K562 (cell line): Measurements from ENCODE around the gene CCT3. TPM values are rescaled to one million over a fixed set of nuclear protein-coding genes. Genes with fewer than 3 reads are reported as not detected.
A peak's percentile ranks its signal among the peaks of the same experiment; 100 is the strongest.

Experiments used
- BRF2 ChIP-seq: IDR thresholded peaks from 3 replicates; pipeline ENCODE4 v1.6.1; 2011; ENCODE audit warnings: borderline replicate concordance, mild to moderate bottlenecking; ENCODE audit not compliant: insufficient read length, insufficient read depth
- CBX8 ChIP-seq: fragments of 200-600 bp; sonication (generic); IDR thresholded peaks from 2 replicates; pipeline ENCODE4 v1.6.1; 2012; ENCODE audit warnings: borderline replicate concordance, mixed run types, low read depth, mild to moderate bottlenecking, moderate library complexity, mixed read lengths, low read length, control low read depth, inconsistent platforms; ENCODE audit not compliant: poor library complexity, severe bottlenecking; ENCODE audit errors: extremely low read depth
- CREM ChIP-seq: IDR thresholded peaks from 2 replicates; pipeline ENCODE4 v1.6.1; 2014; ENCODE audit warnings: antibody characterized with exemption, low read depth
- E2F5 ChIP-seq: sonication (generic); formaldehyde crosslinking; IDR thresholded peaks from 2 replicates; pipeline ENCODE4 v1.8.0; 2022; ENCODE audit warnings: mild to moderate bottlenecking, missing genetic modification reagents
- ELF2 ChIP-seq: fragments of 250-450 bp; sonication (Bioruptor Pico); IDR thresholded peaks from 2 replicates; pipeline ENCODE4 v1.5.0; 2021; ENCODE audit warnings: mild to moderate bottlenecking
- ELK3 ChIP-seq: fragments of 450-650 bp; formaldehyde crosslinking; IDR thresholded peaks from 2 replicates; pipeline ENCODE4 v1.4.0; 2020; ENCODE audit warnings: mild to moderate bottlenecking
- ESRRB ChIP-seq: fragments of 250-450 bp; sonication (Bioruptor Pico); IDR thresholded peaks from 2 replicates; pipeline ENCODE4 v1.5.0; 2020; ENCODE audit warnings: mild to moderate bottlenecking, moderate library complexity, borderline replicate concordance
- FOXA3 ChIP-seq, 2 experiments: fragments of 450-650 bp in 1 of 2; sonication (generic) in 1 of 2; formaldehyde crosslinking; IDR thresholded peaks in 1 of 2; conservative IDR thresholded peaks in 1 of 2; 2 replicates each; pipeline versions ENCODE4 v1.4.0 to v1.8.0; 2020 to 2022; ENCODE audit warnings: mild to moderate bottlenecking in 2 of 2, missing genetic modification reagents in 1 of 2
- HNRNPLL ChIP-seq: fragments of 200-400 bp; formaldehyde crosslinking; IDR thresholded peaks from 2 replicates; pipeline ENCODE4 v1.6.1; 2017; ENCODE audit warnings: low read length, low read depth, mild to moderate bottlenecking; ENCODE audit not compliant: poor library complexity, severe bottlenecking
- KAT7 ChIP-seq: sonication (generic); formaldehyde crosslinking; IDR thresholded peaks from 2 replicates; pipeline ENCODE4 v1.8.0; 2022; ENCODE audit warnings: missing genetic modification reagents, mild to moderate bottlenecking, borderline replicate concordance
- KDM2B ChIP-seq: fragments of 250-450 bp; sonication (Bioruptor Pico); IDR thresholded peaks from 2 replicates; pipeline ENCODE4 v1.8.0; 2021; ENCODE audit warnings: mild to moderate bottlenecking, moderate library complexity
- KLF10 ChIP-seq: fragments of 250-450 bp; sonication (Bioruptor Pico); IDR thresholded peaks from 2 replicates; pipeline ENCODE4 v1.6.1; 2021; ENCODE audit warnings: matching md5 sums
- NFRKB ChIP-seq: fragments of 450-650 bp; IDR thresholded peaks from 2 replicates; pipeline ENCODE4 v1.6.1; 2016; ENCODE audit warnings: low read depth
- NR0B1 ChIP-seq: fragments of 450-650 bp; IDR thresholded peaks from one replicate; pipeline ENCODE4 v1.6.1; 2018; ENCODE audit warnings: mild to moderate bottlenecking, moderate library complexity; ENCODE audit not compliant: partially characterized antibody
- PHB2 ChIP-seq: fragments of 450-650 bp; IDR thresholded peaks from 2 replicates; pipeline ENCODE4 v1.6.1; 2017; ENCODE audit warnings: low read depth
- RNF2 ChIP-seq: sonication (generic); IDR thresholded peaks from 2 replicates; pipeline ENCODE4 v1.6.1; 2016
- STAT6 ChIP-seq: sonication (generic); formaldehyde crosslinking; IDR thresholded peaks from 2 replicates; pipeline ENCODE4 v1.8.1; 2023; ENCODE audit warnings: mild to moderate bottlenecking, missing genetic modification reagents
- TFAP4 ChIP-seq: sonication (generic); formaldehyde crosslinking; IDR thresholded peaks from 2 replicates; pipeline ENCODE4 v1.8.0; 2022; ENCODE audit warnings: missing genetic modification reagents, mild to moderate bottlenecking, moderate library complexity, borderline replicate concordance
- ZNF140 ChIP-seq: fragments of 250-450 bp; sonication (Bioruptor Pico); IDR thresholded peaks from 2 replicates; pipeline ENCODE4 v1.8.0; 2021; ENCODE audit warnings: moderate library complexity, mild to moderate bottlenecking, inconsistent platforms
- ZNF146 ChIP-seq: IDR thresholded peaks from one replicate; pipeline ENCODE4 v1.6.1; 2018; ENCODE audit warnings: missing compliant biosample characterization; ENCODE audit not compliant: unreplicated experiment
- ZNF778 ChIP-seq: fragments of 450-650 bp; formaldehyde crosslinking; IDR thresholded peaks from 2 replicates; pipeline ENCODE4 v1.4.0; 2020; ENCODE audit warnings: mild to moderate bottlenecking, moderate library complexity
- polyA plus RNA-seq, 8 experiments: library from polyadenylated mRNA; depleted of rRNA in 4 of 8; stranded (reverse) in 5 of 8; unstranded in 3 of 8; fragments of >200 nt; fragmentation: Nextera tagmentation in 2 of 8; fragmentation: Illumina TruSeq in 1 of 8; extraction: Ambion mirVana in 2 of 8; extraction: Trizol in 1 of 8; gene quantifications; 2 replicates each; pipeline versions ENCODE4 v1.2.1 to v1.2.3, GENCODE V29; 2011 to 2014; ENCODE audit warnings: inconsistent platforms in 1 of 8, missing spikeins in 1 of 8
- total RNA-seq, 7 experiments: library from RNA; depleted of rRNA in 6 of 7; stranded (reverse); fragments of >200 nt in 6 of 7; fragmentation: Illumina TruSeq in 2 of 7; extraction: Trizol in 2 of 7; gene quantifications; 2 replicates each; pipeline versions ENCODE4 v1.2.1 to v1.2.3, GENCODE V29; 2011 to 2021; ENCODE audit warnings: low replicate concordance in 1 of 7

CCT3 gene
- total and polyA plus RNA-seq, 9 of the 15 experiments (the other 6 are each of a cell fraction or from before 2014, with no cell fraction given) = 475 to 1,167 (median 610) TPM

GRCh38 chr1:156337888-156338179 lies 258 bp downstream of the CCT3 start (continued):
- TF ChIP-seq ELK3 = 0 out of 2 replicates have a peak, but pooled peaks have one; percentile 16
- no peak for TF ChIP-seq HNRNPLL
- TF ChIP-seq STAT6 (CRISPR knock-in tag) = no peak
- no peak for TF ChIP-seq KDM2B
- TF ChIP-seq ELF2 (CRISPR knock-in tag) = no peak
- TF ChIP-seq ZNF778 (CRISPR knock-in tag) = no peak
- no peak for TF ChIP-seq ESRRB
- no peak for TF ChIP-seq NR0B1
- no peak for TF ChIP-seq CREM
- TF ChIP-seq BRF2 = no peak
- TF ChIP-seq RNF2 = no peak
- no peak for TF ChIP-seq ZNF146 (CRISPR knock-in tag)
- no peak for TF ChIP-seq CBX8
- TF ChIP-seq TFAP4 (CRISPR knock-in tag) = no peak
- no peak for TF ChIP-seq KLF10
- TF ChIP-seq E2F5 = no peak
- TF ChIP-seq NFRKB = peak; percentile 70; the same call in 1 of the 2 replicates
- no peak for TF ChIP-seq PHB2
- no peak for TF ChIP-seq ZNF140 (CRISPR knock-in tag)
- 0 out of 4 replicates have a peak, but pooled peaks of 1 of the 2 experiments have one; percentile 16 for TF ChIP-seq FOXA3 (CRISPR knock-in tag; conservative IDR thresholded peaks at IDR 0.05 in 1 of 2, IDR thresholded peaks at IDR 0.05 in 1 of 2)
- no peak for TF ChIP-seq KAT7 (CRISPR knock-in tag)
